ENCODE measurements around the gene PPM1E. TPM values are rescaled to one million over a fixed set of nuclear protein-coding genes. Genes with fewer than 3 reads are reported as not detected.

The PPM1E gene
- total and polyA plus RNA-seq, 4 donors = 0.08 to 1.3 (median 0.66) TPM

- H3K27ac ChIP-seq (ENCODE audit: low read depth in 1 of 2, low read length in 1 of 2) = no peak overlapping the region
- no peak overlapping the region for H3K9ac ChIP-seq (ENCODE audit: insufficient read depth in 1 of 2, low read length in 2 of 2)
- H3K4me1 ChIP-seq (ENCODE audit: control insufficient read depth in 5 of 5, insufficient read depth in 5 of 5, low read length in 5 of 5) = no peaks in the 10 kb centered on the region
- DNase-seq (no peak), ATAC-seq (ENCODE audit: insufficient read depth, low FRiP score) (no peak)
- H3K27me3 ChIP-seq (ENCODE audit: control insufficient read depth in 3 of 3, insufficient read depth in 3 of 3, low read length in 2 of 3) = no peaks in the 10 kb centered on the region
- H3K9me3 ChIP-seq (ENCODE audit: control insufficient read depth in 4 of 4, insufficient read depth in 3 of 4, low read length in 3 of 4) = no peaks in the 10 kb centered on the region
- no peak overlapping the region for H3K4me3 ChIP-seq
- TF ChIP-seq, protein P1, sequence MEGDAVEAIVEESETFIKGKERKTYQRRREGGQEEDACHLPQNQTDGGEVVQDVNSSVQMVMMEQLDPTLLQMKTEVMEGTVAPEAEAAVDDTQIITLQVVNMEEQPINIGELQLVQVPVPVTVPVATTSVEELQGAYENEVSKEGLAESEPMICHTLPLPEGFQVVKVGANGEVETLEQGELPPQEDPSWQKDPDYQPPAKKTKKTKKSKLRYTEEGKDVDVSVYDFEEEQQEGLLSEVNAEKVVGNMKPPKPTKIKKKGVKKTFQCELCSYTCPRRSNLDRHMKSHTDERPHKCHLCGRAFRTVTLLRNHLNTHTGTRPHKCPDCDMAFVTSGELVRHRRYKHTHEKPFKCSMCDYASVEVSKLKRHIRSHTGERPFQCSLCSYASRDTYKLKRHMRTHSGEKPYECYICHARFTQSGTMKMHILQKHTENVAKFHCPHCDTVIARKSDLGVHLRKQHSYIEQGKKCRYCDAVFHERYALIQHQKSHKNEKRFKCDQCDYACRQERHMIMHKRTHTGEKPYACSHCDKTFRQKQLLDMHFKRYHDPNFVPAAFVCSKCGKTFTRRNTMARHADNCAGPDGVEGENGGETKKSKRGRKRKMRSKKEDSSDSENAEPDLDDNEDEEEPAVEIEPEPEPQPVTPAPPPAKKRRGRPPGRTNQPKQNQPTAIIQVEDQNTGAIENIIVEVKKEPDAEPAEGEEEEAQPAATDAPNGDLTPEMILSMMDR (IDR thresholded peaks at IDR 0.05; ENCODE audit: control extremely low read depth, extremely low read depth) = no peak
- 93 to 97% methylated on average over 1 of the region's 1 CpG for WGBS, 2 donors
- H3K36me3 ChIP-seq (ENCODE audit: control insufficient read depth in 4 of 4, insufficient read depth in 4 of 4, low read length in 4 of 4) = peaks cover 2 to 12% (median 11%) of the 10 kb centered on the region in 4 donors
Measured at GRCh38 chr17:58722274-58722673, 33.4 kb upstream of the PPM1E start.

GRCh38 chr17:58722696-58723095, 33.0 kb upstream of the PPM1E start:
- Histone ChIP-seq H3K27me3 (ENCODE audit: control insufficient read depth in 3 of 3, insufficient read depth in 3 of 3, low read length in 2 of 3) (no peaks in the 10 kb centered on the region), H3K27ac (ENCODE audit: low read depth in 1 of 2, low read length in 1 of 2) (no peak overlapping the region), H3K9me3 (ENCODE audit: control insufficient read depth in 4 of 4, insufficient read depth in 3 of 4, low read length in 3 of 4) (no peaks in the 10 kb centered on the region), H3K36me3 (ENCODE audit: control insufficient read depth in 4 of 4, insufficient read depth in 4 of 4, low read length in 4 of 4) (peaks cover 2 to 12% (median 11%) of the 10 kb centered on the region in 4 donors), H3K4me3 (no peak overlapping the region), H3K4me1 (ENCODE audit: control insufficient read depth in 5 of 5, insufficient read depth in 5 of 5, low read length in 5 of 5) (no peaks in the 10 kb centered on the region), H3K9ac (ENCODE audit: insufficient read depth in 1 of 2, low read length in 2 of 2) (no peak overlapping the region)
- ATAC-seq (ENCODE audit: insufficient read depth, low FRiP score) = no peak
- no peak for DNase-seq
- 99 to 100% methylated on average over 2 of the region's 2 CpGs for WGBS, 2 donors
- TF ChIP-seq, protein P1 (IDR thresholded peaks at IDR 0.05; ENCODE audit: control extremely low read depth, extremely low read depth) = no peak

DNA sequence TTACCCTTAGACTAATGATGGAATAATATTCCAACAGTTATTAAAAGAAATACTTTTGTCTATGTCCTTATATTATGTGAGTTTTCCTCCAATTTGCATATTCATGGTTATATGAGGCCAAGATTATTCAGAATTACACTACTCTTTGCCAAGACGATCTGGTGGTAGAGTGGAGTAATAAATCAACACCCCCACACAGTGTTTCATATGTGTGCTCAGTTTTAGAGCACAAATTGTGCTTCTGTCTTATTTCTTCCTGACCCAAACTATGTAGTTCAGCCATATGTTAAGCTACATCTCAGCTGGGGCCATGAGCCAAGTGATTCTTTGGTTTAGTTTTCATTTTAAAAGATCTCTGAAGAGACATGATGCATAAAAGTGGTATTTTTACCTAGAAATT, 26.9 kb upstream of the PPM1E start:
- Histone ChIP-seq H3K9me3 (ENCODE audit: control insufficient read depth in 4 of 4, insufficient read depth in 3 of 4, low read length in 3 of 4) (no peaks in the 10 kb centered on the region), H3K4me1 (ENCODE audit: control insufficient read depth in 5 of 5, insufficient read depth in 5 of 5, low read length in 5 of 5) (no peaks in the 10 kb centered on the region), H3K27me3 (ENCODE audit: control insufficient read depth in 3 of 3, insufficient read depth in 3 of 3, low read length in 2 of 3) (no peaks in the 10 kb centered on the region), H3K36me3 (ENCODE audit: control insufficient read depth in 4 of 4, insufficient read depth in 4 of 4, low read length in 4 of 4) (peaks cover 0 to 6% (median 2%) of the 10 kb centered on the region in 4 donors), H3K27ac (ENCODE audit: low read depth in 1 of 2, low read length in 1 of 2) (no peak overlapping the region), H3K9ac (ENCODE audit: insufficient read depth in 1 of 2, low read length in 2 of 2) (no peak overlapping the region), H3K4me3 (no peak overlapping the region)
- WGBS, 2 donors = 42 to 43% methylated on average over 1 of the region's 1 CpG
- no peak for ATAC-seq (ENCODE audit: insufficient read depth, low FRiP score)
- TF ChIP-seq, protein P1 (IDR thresholded peaks at IDR 0.05; ENCODE audit: control extremely low read depth, extremely low read depth) = no peak
- DNase-seq = no peak

- no peaks in the 10 kb centered on the region for H3K4me1 ChIP-seq (ENCODE audit: control insufficient read depth in 5 of 5, insufficient read depth in 5 of 5, low read length in 5 of 5)
- H3K9ac ChIP-seq (ENCODE audit: insufficient read depth in 1 of 2, low read length in 2 of 2) = no peak overlapping the region
- H3K9me3 ChIP-seq (ENCODE audit: control insufficient read depth in 4 of 4, insufficient read depth in 3 of 4, low read length in 3 of 4) = no peaks in the 10 kb centered on the region
- H3K27me3 ChIP-seq (ENCODE audit: control insufficient read depth in 3 of 3, insufficient read depth in 3 of 3, low read length in 2 of 3) = no peaks in the 10 kb centered on the region
- H3K36me3 ChIP-seq (ENCODE audit: control insufficient read depth in 4 of 4, insufficient read depth in 4 of 4, low read length in 4 of 4) = peaks cover 0 to 4% (median 2%) of the 10 kb centered on the region in 4 donors
- DNase-seq (no peak), ATAC-seq (ENCODE audit: insufficient read depth, low FRiP score) (no peak)
- H3K27ac ChIP-seq (ENCODE audit: low read depth in 1 of 2, low read length in 1 of 2) = no peak overlapping the region
- no peak overlapping the region for H3K4me3 ChIP-seq
- TF ChIP-seq, protein P1 (IDR thresholded peaks at IDR 0.05; ENCODE audit: control extremely low read depth, extremely low read depth) = no peak
Measured at GRCh38 chr17:58730937-58731336, 24.7 kb upstream of the PPM1E start.

Measured in lung (tissue), 12 donors.